Measurements from ENCODE around the gene STK33.
A peak's percentile ranks its signal among the peaks of the same experiment; 100 is the strongest.

STK33 gene

GRCh38 chr11:8603696-8604077, 9.7 kb upstream of the STK33 start:
- no peak for DNase-seq (ENCODE audit: low read depth)

GRCh38 chr11:8601376-8602133, 7.5 kb upstream of the STK33 start:
- DNase-seq (ENCODE audit: low read depth), result peak; percentile 46

GRCh38 chr11:8598506-8598905, 4.5 kb upstream of the STK33 start:
- DNase-seq (ENCODE audit: low read depth), result no peak

- DNase-seq (ENCODE audit: low read depth), result peak; percentile 90
These were observed 3.2 kb upstream of the STK33 start for GRCh38 chr11:8597182-8597581.

- peak; percentile 26 for DNase-seq (ENCODE audit: low read depth)
These were observed 2.5 kb upstream of the STK33 start for GRCh38 chr11:8596504-8597046.

- no peak for DNase-seq (ENCODE audit: low read depth)
These were observed 573 bp downstream of the STK33 start for GRCh38 chr11:8593455-8593854.

- DNase-seq (ENCODE audit: low read depth), result no peak
These were observed 6.1 kb downstream of the STK33 start for GRCh38 chr11:8587915-8588314.

- no peak for DNase-seq (ENCODE audit: low read depth)
These were observed 7.2 kb downstream of the STK33 start for GRCh38 chr11:8586805-8587204.

GRCh38 chr11:8586184-8586583, 7.8 kb downstream of the STK33 start:
- no peak for DNase-seq (ENCODE audit: low read depth)

- peak; percentile 8 for DNase-seq (ENCODE audit: low read depth)
These were observed 9.5 kb downstream of the STK33 start for GRCh38 chr11:8584511-8584910.

GRCh38 chr11:8584082-8584481, 9.9 kb downstream of the STK33 start:
- peak; percentile 27 for DNase-seq (ENCODE audit: low read depth)

GRCh38 chr11:8581300-8581699, 12.7 kb downstream of the STK33 start:
- peak; percentile 46 for DNase-seq (ENCODE audit: low read depth)

- DNase-seq (ENCODE audit: low read depth), result peak; percentile 26
These were observed 16.0 kb downstream of the STK33 start for GRCh38 chr11:8577791-8578581.

- no peak for DNase-seq (ENCODE audit: low read depth)
These were observed 19.2 kb downstream of the STK33 start for GRCh38 chr11:8574798-8575197.

GRCh38 chr11:8573777-8574176, 20.3 kb downstream of the STK33 start:
- peak; percentile 13 for DNase-seq (ENCODE audit: low read depth)

- peak; percentile 4 for DNase-seq (ENCODE audit: low read depth)
These were observed 26.3 kb downstream of the STK33 start for GRCh38 chr11:8567602-8568198.

- peak; percentile 47 for DNase-seq (ENCODE audit: low read depth)
These were observed 27.3 kb downstream of the STK33 start for GRCh38 chr11:8566613-8567210.

- no peak for DNase-seq (ENCODE audit: low read depth)
These were observed 29.5 kb downstream of the STK33 start for GRCh38 chr11:8564526-8564925.

- no peak for DNase-seq (ENCODE audit: low read depth)
These were observed 32.6 kb downstream of the STK33 start for GRCh38 chr11:8561461-8561860.

GRCh38 chr11:8558436-8558835, 35.6 kb downstream of the STK33 start:
- no peak for DNase-seq (ENCODE audit: low read depth)

GRCh38 chr11:8545698-8546366, 48.2 kb downstream of the STK33 start:
- no peak for DNase-seq (ENCODE audit: low read depth)

- DNase-seq (ENCODE audit: low read depth), result no peak
These were observed 49.2 kb downstream of the STK33 start for GRCh38 chr11:8544807-8545206.
